Measurements from ENCODE around the gene RAD52. TPM values are rescaled to one million over a fixed set of nuclear protein-coding genes. Genes with fewer than 3 reads are reported as not detected.

RAD52 gene
- total RNA-seq, 8 experiments from 2014 or later = 9.0 to 31.4 (median 15.1) TPM

- in situ Hi-C loops (cut with MboI; ENCODE audit: low pct_unique_long_range_greater_than_20kb in 2 of 9, low sequenced_read_pairs in 9 of 9, unreplicated experiment in 9 of 9) = loop anchor here in 2 of 9 experiments (25.0 kb wide), 1 partner anchor 369 kb away; no protein-coding TSS in a partner anchor
- ATAC-seq (replicated peaks in 6 of 8) = no peak
- H3K27ac ChIP-seq = no peak overlapping the region
- H3K4me3 ChIP-seq = no peak overlapping the region
- no peaks in the 10 kb centered on the region for H3K4me1 ChIP-seq (replicated peaks in 1 of 2)
- 73 to 100% (median 98%) methylated on average over 1 to 4 of the region's 4 CpGs; no CpG with 5 or more reads in 2 of the 10 experiments for WGBS, 10 experiments
These were observed 17.9 kb downstream of the RAD52 start for GRCh38 chr12:931591-931990.

DNA sequence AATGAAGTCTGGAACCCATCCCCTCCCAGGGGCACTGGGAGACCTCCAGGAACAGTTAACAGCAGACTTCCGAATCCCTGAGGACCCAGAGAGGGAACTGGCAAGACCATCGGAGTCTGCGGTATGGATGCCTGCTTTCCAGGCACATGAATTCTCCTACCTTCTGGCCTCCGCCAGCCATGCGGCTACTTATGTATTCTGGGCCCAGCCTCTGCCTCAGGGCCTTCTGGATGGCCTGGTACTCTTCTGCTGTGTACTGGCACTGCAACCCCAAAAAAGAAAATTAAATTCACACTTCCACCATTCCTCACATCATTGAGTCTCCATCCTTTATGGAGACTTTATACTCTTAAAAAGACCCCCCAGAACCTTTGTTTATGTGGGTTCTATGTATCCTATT is 18.4 kb downstream of the RAD52 start:
- Histone ChIP-seq H3K4me1 (replicated peaks in 1 of 2) (no peaks in the 10 kb centered on the region), H3K4me3 (no peak overlapping the region), H3K27ac (no peak overlapping the region)
- peak in 3 of 8 experiments; percentile 51 to 75 (median 53) for ATAC-seq (replicated peaks in 6 of 8)
- WGBS, 10 experiments = 70 to 100% (median 100%) methylated on average over 1 to 5 of the region's 5 CpGs; no CpG with 5 or more reads in 1 of the 10 experiments
- in situ Hi-C loops (cut with MboI; ENCODE audit: low pct_unique_long_range_greater_than_20kb in 2 of 9, low sequenced_read_pairs in 9 of 9, unreplicated experiment in 9 of 9) = loop anchor here in 2 of 9 experiments (25.0 kb wide), 1 partner anchor 369 kb away; no protein-coding TSS in a partner anchor

DNA sequence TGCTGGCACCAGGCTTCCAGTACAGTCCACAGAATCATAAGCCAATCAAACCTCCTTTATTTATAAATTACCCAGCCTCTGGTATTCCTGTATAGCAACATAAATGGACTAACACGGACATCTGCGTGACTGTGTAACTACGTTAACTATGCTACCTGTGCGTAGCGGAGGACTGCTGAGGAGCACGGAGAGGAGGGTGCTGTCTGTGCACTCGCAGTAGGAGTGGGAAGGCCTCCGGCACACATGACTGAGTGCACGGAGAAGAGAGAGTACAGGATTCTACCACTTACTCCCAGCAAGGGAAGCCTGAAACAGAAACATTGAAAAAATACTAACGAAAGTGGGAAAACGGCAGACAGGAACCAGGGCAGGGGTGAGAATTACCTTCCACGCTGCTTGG is 22.9 kb downstream of the RAD52 start:
- H3K27ac ChIP-seq = no peak overlapping the region
- in situ Hi-C loops (cut with MboI; ENCODE audit: low pct_unique_long_range_greater_than_20kb in 2 of 9, low sequenced_read_pairs in 9 of 9, unreplicated experiment in 9 of 9) = loop anchor here in 2 of 9 experiments (25.0 kb wide), 1 partner anchor 364 kb away; no protein-coding TSS in a partner anchor
- no peaks in the 10 kb centered on the region for H3K4me1 ChIP-seq (replicated peaks in 1 of 2)
- WGBS, 10 experiments = 84 to 100% (median 97%) methylated on average over 3 to 11 of the region's 12 CpGs; no CpG with 5 or more reads in 2 of the 10 experiments
- no peak overlapping the region for H3K4me3 ChIP-seq
- ATAC-seq (replicated peaks in 6 of 8) = no peak

DNA sequence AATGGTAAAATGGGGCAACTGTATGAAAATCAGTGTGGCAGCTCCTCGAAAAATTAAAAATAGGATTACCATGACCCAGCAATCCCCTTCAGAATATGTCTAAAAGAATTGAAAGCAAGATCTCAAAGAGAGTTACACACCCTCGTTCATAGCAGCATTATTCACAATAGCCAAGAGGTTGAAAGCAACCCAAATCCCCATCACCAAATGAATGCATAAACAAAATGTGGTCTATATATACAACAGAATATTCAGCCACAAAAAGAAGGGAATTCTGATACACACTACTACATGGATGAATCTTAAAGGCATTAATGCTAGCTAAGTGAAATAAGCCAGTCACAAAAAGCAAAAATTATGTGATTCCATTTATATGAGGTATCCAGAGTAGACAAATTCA is 27.2 kb downstream of the RAD52 start:
- H3K27ac ChIP-seq = no peak overlapping the region
- ATAC-seq (replicated peaks in 6 of 8) = peak in 3 of 8 experiments; percentile 18 to 74 (median 73)
- H3K4me3 ChIP-seq = no peak overlapping the region
- in situ Hi-C loops (cut with MboI; ENCODE audit: low pct_unique_long_range_greater_than_20kb in 2 of 9, low sequenced_read_pairs in 9 of 9, unreplicated experiment in 9 of 9) = no loop called here
- 41 to 100% (median 80%) methylated on average over 2 of the region's 2 CpGs; no CpG with 5 or more reads in 1 of the 10 experiments for WGBS, 10 experiments
- H3K4me1 ChIP-seq (replicated peaks in 1 of 2) = no peaks in the 10 kb centered on the region

GRCh38 chr12:920676-921075 is 28.8 kb downstream of the RAD52 start:
- WGBS, 10 experiments = 83 to 100% (median 95%) methylated on average over 1 of the region's 1 CpG; no CpG with 5 or more reads in 2 of the 10 experiments
- Histone ChIP-seq H3K4me1 (replicated peaks in 1 of 2) (no peaks in the 10 kb centered on the region), H3K4me3 (no peak overlapping the region), H3K27ac (no peak overlapping the region)
- ATAC-seq (replicated peaks in 6 of 8) = no peak
- in situ Hi-C loops (cut with MboI; ENCODE audit: low pct_unique_long_range_greater_than_20kb in 2 of 9, low sequenced_read_pairs in 9 of 9, unreplicated experiment in 9 of 9) = no loop called here

DNA sequence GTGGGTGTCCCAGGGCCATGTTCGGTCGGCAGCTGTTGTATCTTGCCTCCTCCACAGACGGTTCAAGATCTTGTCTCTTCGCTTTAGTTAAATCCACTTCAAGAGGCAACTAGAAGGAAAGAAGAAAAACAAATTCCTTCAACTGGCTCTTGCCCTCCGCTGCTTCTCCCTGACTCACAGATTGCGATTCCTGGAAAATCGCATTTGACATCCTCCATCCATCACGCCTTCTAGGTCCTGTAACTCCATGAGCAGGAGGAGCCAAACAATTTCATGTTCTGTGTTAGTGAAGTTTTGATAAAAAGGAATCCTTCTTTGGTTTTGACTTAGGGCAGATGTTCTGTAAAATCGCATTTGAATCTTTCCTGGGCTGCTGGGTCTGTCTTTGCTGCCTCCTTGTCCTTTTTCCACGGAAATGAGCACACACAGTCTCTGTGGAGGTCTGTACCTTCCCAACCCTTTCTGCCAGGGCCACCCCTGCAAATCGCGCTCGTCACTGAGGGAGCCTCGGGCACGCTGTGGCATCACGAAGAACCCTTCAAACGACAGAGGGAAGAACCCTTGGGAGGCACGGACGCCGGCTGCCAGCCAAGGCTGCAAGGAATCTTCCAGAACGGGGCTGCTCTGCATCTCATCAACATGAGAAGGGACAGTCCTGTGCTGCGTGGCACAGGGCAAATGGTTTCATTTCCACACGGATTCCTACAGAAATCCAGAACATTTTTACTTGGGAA is 32.6 kb downstream of the RAD52 start:
- no peak for ATAC-seq (replicated peaks in 6 of 8)
- in situ Hi-C loops (cut with MboI; ENCODE audit: low pct_unique_long_range_greater_than_20kb in 2 of 9, low sequenced_read_pairs in 9 of 9, unreplicated experiment in 9 of 9) = no loop called here
- Histone ChIP-seq H3K4me1 (replicated peaks in 1 of 2) (no peaks in the 10 kb centered on the region), H3K27ac (no peak overlapping the region), H3K4me3 (no peak overlapping the region)
- WGBS, 10 experiments = 75 to 97% (median 92%) methylated on average over 2 to 16 of the region's 23 CpGs; no CpG with 5 or more reads in 2 of the 10 experiments

- ATAC-seq (replicated peaks in 6 of 8) = no peak
- WGBS, 10 experiments = 67 to 100% (median 100%) methylated on average over 1 to 2 of the region's 27 CpGs; no CpG with 5 or more reads in 5 of the 10 experiments
- no peak overlapping the region for H3K4me3 ChIP-seq
- H3K27ac ChIP-seq = no peak overlapping the region
- in situ Hi-C loops (cut with MboI; ENCODE audit: low pct_unique_long_range_greater_than_20kb in 2 of 9, low sequenced_read_pairs in 9 of 9, unreplicated experiment in 9 of 9) = no loop called here
- no peaks in the 10 kb centered on the region for H3K4me1 ChIP-seq (replicated peaks in 1 of 2)
These were observed 33.3 kb downstream of the RAD52 start for GRCh38 chr12:916240-916639.

DNA sequence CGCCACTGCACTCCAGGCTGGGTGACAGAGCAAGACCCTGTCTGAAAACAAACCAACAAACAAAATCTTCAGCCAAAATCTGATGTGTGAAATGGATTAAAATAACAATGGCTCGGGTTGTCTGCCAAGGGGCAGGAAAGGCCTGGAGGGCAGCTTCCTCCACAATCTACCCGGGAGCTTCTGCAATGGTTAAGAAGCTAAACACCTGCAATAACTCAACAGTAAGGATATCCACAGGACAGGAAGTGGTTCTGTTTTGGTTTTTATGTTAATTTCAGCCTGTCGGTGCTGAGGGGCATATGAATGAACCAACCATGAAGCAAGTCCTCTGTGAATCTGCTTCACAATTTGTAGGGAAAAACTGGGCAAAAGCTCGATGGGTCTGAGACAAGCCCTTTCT is 34.4 kb downstream of the RAD52 start:
- no peak for ATAC-seq (replicated peaks in 6 of 8)
- H3K4me3 ChIP-seq = no peak overlapping the region
- WGBS, 10 experiments = 17 to 100% (median 80%) methylated on average over 1 to 5 of the region's 5 CpGs; no CpG with 5 or more reads in 2 of the 10 experiments
- H3K4me1 ChIP-seq (replicated peaks in 1 of 2) = no peaks in the 10 kb centered on the region
- in situ Hi-C loops (cut with MboI; ENCODE audit: low pct_unique_long_range_greater_than_20kb in 2 of 9, low sequenced_read_pairs in 9 of 9, unreplicated experiment in 9 of 9) = no loop called here
- no peak overlapping the region for H3K27ac ChIP-seq

DNA sequence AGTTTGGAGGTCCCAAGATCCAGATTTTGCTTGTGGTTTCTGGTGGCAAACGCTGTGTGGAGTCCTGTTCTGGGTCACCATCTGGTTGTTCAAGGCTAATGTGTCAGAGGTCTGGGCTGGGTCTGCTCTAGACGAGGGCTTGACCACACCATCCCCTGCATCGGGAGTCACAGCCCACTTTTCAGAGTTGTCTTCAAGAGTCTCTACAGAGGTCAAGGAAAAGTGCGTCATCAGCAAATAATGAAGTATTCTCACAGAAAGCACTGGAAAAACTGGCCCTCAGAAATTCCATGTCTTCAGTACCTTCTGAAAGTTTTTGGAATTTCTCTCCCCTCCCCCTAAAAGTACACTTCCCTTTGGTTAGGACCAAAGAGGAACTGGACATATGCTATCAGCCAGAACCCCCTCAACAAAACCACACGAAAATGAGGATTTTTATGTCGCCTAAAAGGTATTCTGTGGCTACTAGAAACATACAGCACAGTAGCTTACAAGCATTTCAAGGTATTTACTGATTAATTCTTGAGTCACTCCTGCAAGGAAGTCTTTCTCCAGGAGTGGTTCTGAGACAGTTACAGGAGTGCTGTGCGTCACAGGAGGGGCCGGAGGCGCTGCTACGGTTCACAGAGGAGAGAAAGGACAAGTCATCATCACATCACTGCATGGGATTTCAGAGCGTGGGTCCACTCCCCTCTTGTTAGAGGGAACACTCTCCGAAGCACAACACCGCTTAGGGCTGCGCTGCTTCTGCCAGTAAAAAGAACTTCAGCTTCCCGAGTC is 35.4 kb downstream of the RAD52 start:
- 54 to 100% (median 90%) methylated on average over 2 to 11 of the region's 15 CpGs for WGBS, 10 experiments
- Histone ChIP-seq H3K27ac (no peak overlapping the region), H3K4me3 (no peak overlapping the region), H3K4me1 (replicated peaks in 1 of 2) (no peaks in the 10 kb centered on the region)
- in situ Hi-C loops (cut with MboI; ENCODE audit: low pct_unique_long_range_greater_than_20kb in 2 of 9, low sequenced_read_pairs in 9 of 9, unreplicated experiment in 9 of 9) = no loop called here
- ATAC-seq (replicated peaks in 6 of 8) = peak in 2 of 8 experiments; percentile 66 to 88

GRCh38 chr12:912466-913235 is 36.8 kb downstream of the RAD52 start:
- WGBS, 10 experiments = 50 to 100% (median 90%) methylated on average over 1 to 7 of the region's 7 CpGs
- H3K27ac ChIP-seq = no peak overlapping the region
- in situ Hi-C loops (cut with MboI; ENCODE audit: low pct_unique_long_range_greater_than_20kb in 2 of 9, low sequenced_read_pairs in 9 of 9, unreplicated experiment in 9 of 9) = no loop called here
- no peaks in the 10 kb centered on the region for H3K4me1 ChIP-seq (replicated peaks in 1 of 2)
- no peak for ATAC-seq (replicated peaks in 6 of 8)
- no peak overlapping the region for H3K4me3 ChIP-seq

DNA sequence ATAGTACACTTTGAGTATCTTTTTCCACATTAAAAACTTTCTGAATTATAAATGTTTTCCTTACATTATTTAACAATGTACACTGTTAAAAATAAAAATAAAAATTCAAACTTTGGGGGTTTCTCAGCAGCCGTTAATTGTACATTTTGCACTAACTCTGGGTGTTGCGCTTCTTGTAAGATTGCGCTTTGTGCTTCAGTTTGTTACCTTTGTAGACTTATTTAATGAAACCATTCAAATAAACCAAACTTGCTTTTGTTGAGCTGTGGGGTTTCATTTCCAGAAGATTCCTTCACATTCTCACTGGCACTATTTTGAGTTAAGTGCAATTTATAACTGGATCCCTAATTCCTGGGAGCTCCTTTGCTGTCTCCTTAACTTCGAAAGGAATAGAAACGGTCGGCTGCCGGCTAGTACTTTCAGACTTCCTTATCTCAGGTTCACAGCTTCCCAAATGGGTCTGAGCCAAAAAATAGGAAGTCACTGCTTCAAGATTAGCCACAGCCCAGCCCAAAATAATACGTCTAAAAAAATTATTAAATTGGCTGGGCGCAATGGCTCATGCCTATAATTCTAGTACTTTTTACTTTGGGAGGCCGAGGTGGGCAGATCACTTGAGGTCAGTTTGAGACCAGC is 38.2 kb downstream of the RAD52 start:
- in situ Hi-C loops (cut with MboI; ENCODE audit: low pct_unique_long_range_greater_than_20kb in 2 of 9, low sequenced_read_pairs in 9 of 9, unreplicated experiment in 9 of 9) = no loop called here
- 88 to 100% (median 98%) methylated on average over 1 to 10 of the region's 10 CpGs for WGBS, 10 experiments
- Histone ChIP-seq H3K27ac (no peak overlapping the region), H3K4me3 (no peak overlapping the region), H3K4me1 (replicated peaks in 1 of 2) (peaks cover 0 to 5% of the 10 kb centered on the region in 2 donors)
- no peak for ATAC-seq (replicated peaks in 6 of 8)

- no peak overlapping the region for H3K27ac ChIP-seq
- H3K4me1 ChIP-seq (replicated peaks in 1 of 2) = peaks cover 0 to 5% of the 10 kb centered on the region in 2 donors
- ATAC-seq (replicated peaks in 6 of 8) = no peak
- WGBS, 10 experiments = 64 to 100% (median 88%) methylated on average over 1 to 4 of the region's 4 CpGs; no CpG with 5 or more reads in 1 of the 10 experiments
- in situ Hi-C loops (cut with MboI; ENCODE audit: low pct_unique_long_range_greater_than_20kb in 2 of 9, low sequenced_read_pairs in 9 of 9, unreplicated experiment in 9 of 9) = no loop called here
- H3K4me3 ChIP-seq = no peak overlapping the region
These were observed 39.1 kb downstream of the RAD52 start for GRCh38 chr12:910416-910815.
